PC-9 (cell line): ENCODE results near the gene HYAL1. TPM values are rescaled to one million over a fixed set of nuclear protein-coding genes. Genes with fewer than 3 reads are reported as not detected.

Source experiments
- BruUV-seq: library from RNA; stranded (reverse); fragments of 400-500 nt; replicated peaks from 2 replicates; lab custom pipeline; 2021; lab: Mats Ljungman, UMichigan
- CTCF ChIA-PET: fragments of 300-600 bp; sonication (Branson Sonifier 250); formaldehyde crosslinking; loops from one replicate; lab custom pipeline; 2022; ENCODE audit warnings: antibody characterized with exemption; lab: Charles Lee
- POLR2A ChIA-PET: fragments of 300-600 bp; sonication (Branson Sonifier 250); formaldehyde crosslinking; loops from one replicate; lab custom pipeline; 2022; ENCODE audit warnings: antibody characterized with exemption; ENCODE audit not compliant: unreplicated experiment; lab: Charles Lee
- DNase-seq, 2 experiments: peaks; one replicate each; pipeline versions ENCODE4 v3.0.0 to v3.0.0-alpha.2; 2015 to 2022; ENCODE audit warnings: mixed read lengths in 1 of 2
- H2AFZ ChIP-seq: fragments of 200-600 bp; sonication (generic); 2 replicates; pipeline ENCODE4 v1.8.1; 2017; ENCODE audit warnings: antibody characterized with exemption
- H3F3A ChIP-seq: fragments of 200-600 bp; sonication (generic); 2 replicates; pipeline ENCODE4 v1.8.1; 2017; ENCODE audit warnings: antibody characterized with exemption, mild to moderate bottlenecking, low read depth; ENCODE audit not compliant: insufficient read depth
- H3K27ac ChIP-seq: fragments of 200-600 bp; sonication (generic); 2 replicates; pipeline ENCODE4 v1.6.1; 2016; ENCODE audit warnings: mixed run types
- H3K27me3 ChIP-seq: fragments of 200-600 bp; sonication (generic); 2 replicates; pipeline ENCODE4 v1.6.1; 2016; ENCODE audit warnings: low read depth, mixed run types; ENCODE audit not compliant: insufficient read depth
- H3K36me3 ChIP-seq: fragments of 200-600 bp; sonication (generic); 2 replicates; pipeline ENCODE4 v1.6.1; 2016; ENCODE audit warnings: low read depth, mixed run types
- H3K4me1 ChIP-seq: fragments of 200-600 bp; sonication (generic); replicated peaks from 2 replicates; pipeline ENCODE4 v1.6.1; 2016; ENCODE audit warnings: mixed run types; ENCODE audit not compliant: insufficient read depth
- H3K4me2 ChIP-seq: fragments of 200-600 bp; sonication (generic); 2 replicates; pipeline ENCODE4 v1.6.1; 2017; ENCODE audit warnings: mixed run types
- H3K4me3 ChIP-seq: fragments of 200-600 bp; sonication (generic); 2 replicates; pipeline ENCODE4 v1.6.1; 2016; ENCODE audit warnings: mixed run types
- H3K79me2 ChIP-seq: fragments of 200-600 bp; sonication (generic); 2 replicates; pipeline ENCODE4 v1.6.1; 2017; ENCODE audit warnings: low read depth, mixed run types
- H3K9me2 ChIP-seq: fragments of 200-600 bp; sonication (generic); 2 replicates; pipeline ENCODE4 v1.8.1; 2017; ENCODE audit warnings: mild to moderate bottlenecking; ENCODE audit not compliant: insufficient read depth
- H3K9me3 ChIP-seq: fragments of 200-600 bp; sonication (generic); 2 replicates; pipeline ENCODE4 v1.8.1; 2016; ENCODE audit warnings: low read depth; ENCODE audit not compliant: insufficient read depth
- H4K20me1 ChIP-seq: fragments of 200-600 bp; sonication (generic); 2 replicates; pipeline ENCODE4 v1.8.1; 2017; ENCODE audit not compliant: insufficient read depth
- EZH2 ChIP-seq: fragments of 200-600 bp; sonication (generic); IDR thresholded peaks from 2 replicates; pipeline ENCODE4 v1.8.0; 2017; ENCODE audit warnings: antibody characterized with exemption, low read depth
- intact Hi-C: fragments of 100-400 bp; cut with micrococcal nuclease; formaldehyde crosslinking; loops from one replicate; pipeline ENCODE4 v1.10.0; 2022; ENCODE audit not compliant: unreplicated experiment
- total RNA-seq: library from RNA; stranded (reverse); gene quantifications from 2 replicates; pipeline ENCODE4 v1.2.3, GENCODE V29; 2021
- TF ChIP-seq, protein P1 (sequence below): fragments of 200-600 bp; sonication (generic); conservative IDR thresholded peaks from 2 replicates; pipeline ENCODE4 v1.6.1; 2017; ENCODE audit warnings: mixed run types, antibody characterized with exemption, mild to moderate bottlenecking, moderate library complexity

The HYAL1 gene
- total RNA-seq, 1 experiment from 2014 or later, result 1.9 TPM

- DNase-seq, result no peak
- Histone ChIP-seq H4K20me1 (no peaks in the 10 kb centered on the region), H3K79me2 (peaks cover 7% of the 10 kb centered on the region), H2AFZ (no peak overlapping the region), H3K4me3 (no peak overlapping the region), H3K9me2 (no peaks in the 10 kb centered on the region), H3K36me3 (no peaks in the 10 kb centered on the region), H3K4me2 (no peak overlapping the region), H3F3A (0 out of 2 replicates have a peak, but pooled peaks cover 4% of the 10 kb centered on the region), H3K4me1 (no peaks in the 10 kb centered on the region; the same call in 1 of the 2 replicates), H3K9me3 (no peaks in the 10 kb centered on the region), H3K27me3 (no peaks in the 10 kb centered on the region), H3K27ac (no peak overlapping the region)
- POLR2A ChIA-PET, result no interaction called here
- no TSS peak for BruUV-seq
- intact Hi-C loops, result no loop called here
- CTCF ChIA-PET, result interaction anchor here (0.5 to 0.6 kb wide), 2 partner anchors 29 to 45 kb away, joined by 3 read pairs; partner anchors contain the start of genes HYAL3 and NAA80
- TF ChIP-seq, protein P1, sequence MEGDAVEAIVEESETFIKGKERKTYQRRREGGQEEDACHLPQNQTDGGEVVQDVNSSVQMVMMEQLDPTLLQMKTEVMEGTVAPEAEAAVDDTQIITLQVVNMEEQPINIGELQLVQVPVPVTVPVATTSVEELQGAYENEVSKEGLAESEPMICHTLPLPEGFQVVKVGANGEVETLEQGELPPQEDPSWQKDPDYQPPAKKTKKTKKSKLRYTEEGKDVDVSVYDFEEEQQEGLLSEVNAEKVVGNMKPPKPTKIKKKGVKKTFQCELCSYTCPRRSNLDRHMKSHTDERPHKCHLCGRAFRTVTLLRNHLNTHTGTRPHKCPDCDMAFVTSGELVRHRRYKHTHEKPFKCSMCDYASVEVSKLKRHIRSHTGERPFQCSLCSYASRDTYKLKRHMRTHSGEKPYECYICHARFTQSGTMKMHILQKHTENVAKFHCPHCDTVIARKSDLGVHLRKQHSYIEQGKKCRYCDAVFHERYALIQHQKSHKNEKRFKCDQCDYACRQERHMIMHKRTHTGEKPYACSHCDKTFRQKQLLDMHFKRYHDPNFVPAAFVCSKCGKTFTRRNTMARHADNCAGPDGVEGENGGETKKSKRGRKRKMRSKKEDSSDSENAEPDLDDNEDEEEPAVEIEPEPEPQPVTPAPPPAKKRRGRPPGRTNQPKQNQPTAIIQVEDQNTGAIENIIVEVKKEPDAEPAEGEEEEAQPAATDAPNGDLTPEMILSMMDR, result no peak
- no peak for TF ChIP-seq EZH2
Measured at GRCh38 chr3:50254577-50255250, 48.7 kb downstream of the HYAL1 start.

GRCh38 chr3:50251220-50251619 is 52.2 kb downstream of the HYAL1 start:
- peak; percentile 49 to 63 for DNase-seq
- Histone ChIP-seq H3K27me3 (no peaks in the 10 kb centered on the region), H3F3A (peaks cover 15% of the 10 kb centered on the region), H3K27ac (peak overlapping the region; percentile 63), H3K79me2 (peaks cover 20% of the 10 kb centered on the region), H3K4me3 (no peak overlapping the region), H3K4me1 (peaks cover 26% of the 10 kb centered on the region), H3K9me3 (no peaks in the 10 kb centered on the region), H3K9me2 (no peaks in the 10 kb centered on the region), H4K20me1 (no peaks in the 10 kb centered on the region; the same call in 1 of the 2 replicates), H3K4me2 (no peak overlapping the region), H3K36me3 (no peaks in the 10 kb centered on the region), H2AFZ (no peak overlapping the region)
- intact Hi-C loops, result no loop called here
- POLR2A ChIA-PET, result interaction anchor here (0.5 kb wide), 1 partner anchor 100 kb away, joined by 6 read pairs; no protein-coding TSS in a partner anchor
- no peak for TF ChIP-seq EZH2
- TF ChIP-seq, protein P1, result no peak
- CTCF ChIA-PET, result interaction anchor here (0.8 kb wide), 1 partner anchor 24 kb away, joined by 8 read pairs; no protein-coding TSS in a partner anchor
- BruUV-seq, result no TSS peak

DNA sequence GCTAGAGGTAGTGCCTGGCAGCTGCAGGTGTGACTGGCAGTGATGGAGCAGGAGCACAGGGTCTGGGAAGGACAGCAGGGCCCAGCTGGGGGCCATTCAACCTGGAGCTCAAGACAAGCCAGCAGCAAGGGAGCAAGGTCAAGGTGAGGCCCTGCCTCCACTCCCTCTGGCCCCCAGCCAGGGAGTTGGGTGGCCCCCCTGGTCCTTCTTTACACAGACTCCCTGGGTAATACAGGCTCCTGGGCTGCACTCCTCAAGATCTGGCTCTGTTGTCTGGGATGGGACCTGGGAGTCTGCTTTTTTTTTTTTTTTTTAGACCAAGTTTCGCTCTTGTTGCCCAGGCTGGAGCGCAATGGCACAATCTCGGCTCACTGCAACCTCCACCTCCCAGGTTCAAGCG is 52.9 kb downstream of the HYAL1 start:
- Histone ChIP-seq H3K4me3 (no peak overlapping the region), H3K36me3 (no peaks in the 10 kb centered on the region), H3K79me2 (peaks cover 20% of the 10 kb centered on the region), H2AFZ (no peak overlapping the region), H4K20me1 (no peaks in the 10 kb centered on the region; the same call in 1 of the 2 replicates), H3K9me2 (no peaks in the 10 kb centered on the region), H3F3A (peaks cover 22% of the 10 kb centered on the region), H3K9me3 (no peaks in the 10 kb centered on the region), H3K27me3 (no peaks in the 10 kb centered on the region), H3K4me1 (peaks cover 33% of the 10 kb centered on the region), H3K27ac (no peak overlapping the region), H3K4me2 (no peak overlapping the region)
- ChIA-PET POLR2A (interaction anchor here (0.5 kb wide), 1 partner anchor 100 kb away, joined by 6 read pairs; no protein-coding TSS in a partner anchor), CTCF (no interaction called here)
- TF ChIP-seq, protein P1, result no peak
- no peak for TF ChIP-seq EZH2
- no peak for DNase-seq
- intact Hi-C loops, result no loop called here
- BruUV-seq, result no TSS peak

Other genes with a start within 250 kb of the HYAL1 start
- gene RBM5, start 214.7 kb downstream of the HYAL1 start, total RNA-seq, result 87.7 and 90.2 TPM in 2 replicates
- gene SEMA3F, start 148.2 kb downstream of the HYAL1 start, total RNA-seq, result 34.0 and 49.1 TPM in 2 replicates
- 0.48 TPM in 1 of 2 replicates, not detected in the other for gene GNAT1, start 112.0 kb downstream of the HYAL1 start, total RNA-seq
- gene SLC38A3, start 98.3 kb downstream of the HYAL1 start, total RNA-seq, result 0.33 and 0.37 TPM in 2 replicates
- gene GNAI2, start 67.4 kb downstream of the HYAL1 start, total RNA-seq, result 156 and 201 TPM in 2 replicates
- gene SEMA3B, start 34.4 kb downstream of the HYAL1 start, total RNA-seq, result 52.4 and 92.6 TPM in 2 replicates
- gene LSMEM2, start 24.5 kb downstream of the HYAL1 start, total RNA-seq, result 0.35 and 0.55 TPM in 2 replicates
- 93.1 and 118 TPM in 2 replicates for gene IFRD2, start 11.1 kb downstream of the HYAL1 start, total RNA-seq
- gene HYAL3, start 4.2 kb downstream of the HYAL1 start, total RNA-seq, result 10.2 and 12.2 TPM in 2 replicates
- 25.2 and 25.7 TPM in 2 replicates for gene NAA80, start 4.2 kb downstream of the HYAL1 start, total RNA-seq
- 29.6 and 41.6 TPM in 2 replicates for gene HYAL2, start 19.2 kb upstream of the HYAL1 start, total RNA-seq
- 24.7 and 28.5 TPM in 2 replicates for gene TUSC2, start 24.6 kb upstream of the HYAL1 start, total RNA-seq
- gene RASSF1, start 37.3 kb upstream of the HYAL1 start, total RNA-seq, result 15.9 and 17.7 TPM in 2 replicates
- gene ZMYND10, start 42.2 kb upstream of the HYAL1 start, total RNA-seq, result 4.4 and 8.7 TPM in 2 replicates
- 24.1 and 25.4 TPM in 2 replicates for gene NPRL2, start 47.2 kb upstream of the HYAL1 start, total RNA-seq
- 15.7 and 19.3 TPM in 2 replicates for gene CYB561D2, start 47.3 kb upstream of the HYAL1 start, total RNA-seq
- gene TMEM115, start 55.9 kb upstream of the HYAL1 start, total RNA-seq, result 35.2 and 43.5 TPM in 2 replicates
- not detected in 2 replicates for gene CACNA2D2, start 200.1 kb upstream of the HYAL1 start, total RNA-seq